ENCODE measurements around the gene OR2L3.
"Not testable (repeated sequence)": the region's sequence is repeated elsewhere in the genome, so short reads cannot be mapped to it uniquely, and the experiment has no call there.

Gene OR2L3, protein sequence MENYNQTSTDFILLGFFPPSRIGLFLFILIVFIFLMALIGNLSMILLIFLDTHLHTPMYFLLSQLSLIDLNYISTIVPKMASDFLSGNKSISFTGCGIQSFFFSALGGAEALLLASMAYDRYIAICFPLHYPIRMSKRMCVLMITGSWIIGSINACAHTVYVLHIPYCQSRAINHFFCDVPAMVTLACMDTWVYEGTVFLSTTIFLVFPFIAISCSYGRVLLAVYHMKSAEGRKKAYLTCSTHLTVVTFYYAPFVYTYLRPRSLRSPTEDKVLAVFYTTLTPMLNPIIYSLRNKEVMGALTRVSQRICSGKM

DNA sequence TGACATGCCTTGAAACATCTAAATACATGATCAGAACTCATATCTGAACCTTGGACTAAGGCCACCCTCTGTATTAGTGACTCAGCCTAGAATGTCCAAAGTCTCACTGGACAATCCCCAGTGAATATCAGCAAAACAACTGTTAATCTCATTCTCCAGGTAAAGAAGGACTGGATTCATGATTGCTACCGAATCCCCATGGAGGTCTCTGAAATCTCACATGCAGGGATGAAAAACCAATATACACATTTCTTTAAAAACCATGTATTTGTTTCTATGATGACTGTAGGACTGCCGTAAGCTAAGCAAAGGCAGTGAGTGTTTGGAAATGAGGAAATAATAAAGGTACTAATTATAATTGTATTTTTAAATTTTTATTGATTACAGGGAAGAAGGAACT is at the start of gene OR2L3:
Gene OR2L3 (plus strand): TSS at position 301 of the 400 bp plus-strand sequence. CDS start 13,846 bp downstream, outside the sequence.
- DNase-seq (no peak), ATAC-seq (no peak)

DNA sequence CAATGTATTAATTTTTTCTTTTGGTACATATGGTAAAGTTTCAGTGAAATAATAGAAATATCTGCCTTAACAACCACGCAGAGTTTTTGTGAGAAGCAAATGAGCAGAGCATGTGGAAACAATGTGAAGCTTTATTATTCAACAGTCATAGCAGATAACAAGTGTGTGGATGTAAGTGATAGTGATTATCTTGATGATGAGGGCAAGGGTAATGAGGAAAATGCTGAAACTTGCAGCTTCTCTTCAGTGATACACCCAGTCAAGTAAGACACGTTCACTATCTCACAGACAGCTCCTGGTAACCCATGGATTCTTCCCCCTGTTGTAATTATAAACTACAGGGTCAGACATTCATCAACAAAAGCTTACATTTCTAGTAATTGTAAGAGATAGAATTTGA is 47.8 kb upstream of the OR2L3 start:
- ATAC-seq, result no peak

DNA sequence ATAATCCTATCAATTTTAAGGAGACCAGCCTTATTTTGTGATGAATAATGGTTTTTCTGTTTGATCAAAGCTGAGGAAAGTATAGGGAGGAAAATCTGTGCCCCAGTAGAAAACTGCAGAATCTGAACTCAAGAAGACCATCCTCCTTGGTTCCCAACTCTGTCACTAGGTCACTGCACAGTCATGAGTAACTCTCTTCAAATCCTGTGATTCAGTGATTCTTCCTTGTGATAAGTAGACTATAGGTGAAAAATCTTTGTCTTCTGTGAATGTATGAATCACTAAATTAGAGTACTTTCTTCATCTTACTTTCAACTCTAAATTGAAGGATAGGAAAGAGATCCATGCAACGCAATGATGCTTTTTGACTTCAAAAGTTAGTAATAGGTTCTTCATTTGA is 46.5 kb upstream of the OR2L3 start:
- ATAC-seq, result no peak
- DNase-seq, result no peak

More for the DNA sequence above, 47.8 kb upstream of the OR2L3 start:
- DNase-seq, result no peak

DNA sequence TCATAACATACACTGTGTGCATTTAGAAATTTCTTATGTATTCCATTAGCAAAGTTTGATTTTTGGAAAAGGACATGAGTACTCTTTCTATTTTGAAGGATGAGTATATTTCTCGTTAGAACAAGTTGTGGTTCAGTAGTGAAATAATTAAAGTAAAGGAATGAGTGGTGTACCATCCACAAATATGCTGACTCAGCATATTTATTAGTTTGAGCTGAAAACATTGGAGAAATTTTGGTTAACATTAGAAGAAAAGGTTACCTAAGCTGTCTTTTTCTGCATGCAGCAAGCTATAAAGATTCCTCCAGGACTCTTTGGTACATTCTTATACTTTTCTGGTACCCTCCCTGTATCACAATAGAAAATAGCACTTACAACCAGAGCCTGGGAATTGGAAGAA is 38.9 kb upstream of the OR2L3 start:
- DNase-seq (no peak), ATAC-seq (no peak)

DNA sequence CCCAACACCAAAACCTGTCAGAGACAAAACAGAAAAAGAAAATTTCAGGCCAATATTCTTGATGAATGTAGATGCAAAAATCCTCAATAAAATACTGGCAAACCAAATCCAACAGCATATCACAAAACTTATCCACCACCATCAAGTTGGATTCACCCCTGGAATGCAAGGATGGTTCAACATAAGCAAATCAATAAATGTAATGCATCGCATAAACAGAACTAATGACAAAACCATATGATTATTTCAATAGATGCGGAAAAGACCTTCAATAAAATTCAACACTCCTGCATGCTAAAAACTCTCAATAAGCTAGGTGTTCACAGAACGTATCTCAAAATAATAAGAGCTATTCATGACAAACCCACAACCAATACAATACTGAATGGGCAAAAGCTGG is 37.0 kb upstream of the OR2L3 start:
- DNase-seq, result no peak
- ATAC-seq, result no peak

DNA sequence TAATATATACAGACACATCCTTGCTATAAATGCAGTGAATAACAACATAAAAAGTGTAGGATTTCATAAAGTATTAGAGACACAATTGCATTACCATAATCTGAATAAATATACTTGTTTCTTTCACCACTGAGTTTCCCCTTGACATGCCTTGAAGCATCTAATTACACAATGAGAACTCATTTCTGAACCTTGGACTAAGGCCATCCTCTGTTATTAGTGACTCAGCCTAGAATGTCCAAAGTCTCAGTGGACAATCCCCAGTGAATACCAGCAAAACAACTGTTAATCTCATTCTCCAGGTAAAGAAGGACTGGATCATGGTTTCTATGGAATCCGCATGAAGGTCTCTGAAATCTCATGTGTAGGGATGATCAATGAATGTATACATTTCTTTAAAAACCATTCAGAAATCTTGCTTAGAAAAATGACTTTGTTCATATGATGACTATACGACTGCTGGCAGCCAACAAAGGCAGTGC is 33.4 kb upstream of the OR2L3 start, which contains the start of gene OR2L5:
Gene OR2L5 (plus strand): TSS at position 432 of the 482 bp plus-strand sequence. CDS start 8,288 bp downstream, outside the sequence.
- DNase-seq (no peak), ATAC-seq (no peak)

DNA sequence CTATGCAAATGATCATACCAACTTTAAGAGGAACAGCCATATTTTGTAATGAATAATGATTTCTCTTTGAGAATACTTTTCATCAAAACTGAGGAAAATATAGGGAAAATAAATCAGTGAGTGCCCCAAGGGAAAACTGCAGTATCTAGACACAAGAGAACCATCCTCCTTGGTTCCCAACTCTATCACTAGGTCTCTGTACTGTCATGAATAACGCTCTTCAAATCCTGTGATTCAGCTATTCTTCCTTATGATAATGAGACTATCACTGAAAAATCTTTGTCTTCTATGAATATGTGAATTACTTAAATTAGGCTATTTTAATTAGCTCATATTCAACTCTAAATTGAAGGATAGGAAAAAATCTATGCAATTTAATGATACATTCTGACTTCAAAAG is 30.8 kb upstream of the OR2L3 start:
- no peak for DNase-seq
- ATAC-seq, result no peak

DNA sequence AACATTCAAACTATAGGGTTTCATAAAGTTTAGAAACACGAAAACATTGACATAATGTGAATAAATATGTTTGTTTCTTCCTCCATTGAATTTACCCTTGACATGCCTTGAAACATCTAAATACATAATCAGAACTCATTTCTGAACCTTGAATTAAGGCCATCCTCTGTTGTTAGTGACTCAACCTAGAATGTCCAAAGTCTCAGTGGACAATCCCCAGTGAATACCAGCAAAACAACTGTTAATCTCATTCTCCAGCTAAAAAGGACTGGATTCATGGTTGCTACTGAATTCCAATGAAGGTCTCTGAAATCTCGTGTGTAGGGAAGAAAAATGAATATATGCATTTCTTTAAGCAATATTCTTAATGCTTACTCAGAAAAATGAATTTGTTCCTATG is 16.9 kb upstream of the OR2L3 start, which contains the start of gene OR2L2:
Gene OR2L2 (plus strand): TSS at position 301 of the 400 bp plus-strand sequence. CDS start 8,198 bp downstream, outside the sequence.
- no peak for ATAC-seq

DNA sequence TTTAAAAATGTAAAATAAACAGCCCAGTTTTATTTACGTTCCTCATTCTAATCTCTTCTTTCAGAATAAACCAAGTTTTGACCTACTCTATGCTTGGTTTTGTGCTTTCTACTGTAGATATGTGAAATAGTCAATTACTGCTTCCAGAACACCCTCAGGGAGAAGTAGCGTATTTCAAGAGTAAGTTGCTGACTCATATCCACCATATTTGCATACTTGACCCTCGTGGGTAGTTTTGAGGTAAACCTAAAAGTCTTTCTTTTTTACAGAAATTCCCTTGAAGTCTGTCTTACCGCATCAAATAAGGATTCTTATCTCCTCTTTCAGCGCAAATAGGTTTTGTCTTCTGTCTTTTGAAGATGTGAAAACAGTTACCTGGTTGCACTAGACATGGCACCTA is 1.4 kb upstream of the OR2L3 start:
- no peak for ATAC-seq

More for the DNA sequence above, 16.9 kb upstream of the OR2L3 start, which contains the start of gene OR2L2:
- no peak for DNase-seq

DNA sequence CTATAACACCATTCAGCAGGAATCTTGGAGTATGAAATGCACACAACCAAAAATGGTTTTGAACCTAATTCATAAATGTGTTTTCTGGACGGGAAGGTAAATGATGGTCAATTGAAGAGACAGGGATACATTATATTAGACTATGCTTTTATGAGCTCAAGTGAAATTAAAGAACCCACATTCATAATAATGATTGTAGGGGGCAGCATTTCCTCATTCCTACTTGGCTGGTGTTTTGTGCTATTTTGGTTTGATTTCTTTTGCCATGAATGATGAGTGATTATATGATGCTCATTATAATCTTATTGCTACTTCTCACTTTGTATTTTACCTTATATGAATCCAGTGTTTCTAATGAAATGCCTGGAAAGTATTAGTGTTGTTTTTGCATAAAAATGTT is 372 bp downstream of the OR2L3 start:
- ATAC-seq (no peak), DNase-seq (no peak)

More for the DNA sequence above, 1.4 kb upstream of the OR2L3 start:
- DNase-seq, result no peak

DNA sequence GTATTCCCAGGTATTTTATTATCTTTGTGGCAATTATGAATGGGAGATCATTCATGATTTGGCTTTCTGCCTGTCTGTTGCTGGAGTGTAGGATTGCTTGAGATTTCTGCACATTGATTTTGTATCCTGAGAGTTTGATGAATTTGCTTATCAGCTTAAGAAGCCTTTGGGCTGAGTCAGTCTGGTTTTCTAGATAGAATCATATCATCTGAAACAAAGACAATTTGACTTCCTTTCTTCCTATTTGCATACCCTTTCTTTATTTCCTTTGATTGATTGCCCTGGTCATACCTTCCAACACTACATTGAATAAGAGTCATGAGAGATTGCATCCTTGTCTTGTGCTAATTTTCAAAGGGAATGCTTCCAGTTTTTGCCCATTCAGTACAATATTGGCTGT is 8.0 kb downstream of the OR2L3 start:
- DNase-seq, result no peak
- ATAC-seq, result no peak

DNA sequence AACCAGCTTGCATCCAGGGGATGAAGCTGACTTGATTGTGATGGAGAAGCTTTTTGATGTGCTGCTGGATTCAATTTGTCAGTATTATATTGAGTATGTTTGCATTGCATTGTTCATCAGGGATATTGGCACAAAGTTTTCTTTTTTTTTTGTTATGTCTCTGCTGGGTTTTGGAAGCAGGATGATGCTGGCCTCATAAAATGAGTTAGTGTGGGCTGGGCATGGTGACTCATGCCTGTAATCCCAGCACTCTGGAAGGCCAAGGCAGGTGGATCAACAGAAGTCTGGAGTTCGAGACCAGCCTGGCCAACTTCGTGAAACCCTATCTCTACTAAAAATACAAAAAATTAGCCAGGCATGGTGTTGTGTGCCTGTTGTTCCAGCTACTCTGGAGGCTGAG is 8.6 kb downstream of the OR2L3 start:
- ATAC-seq (no peak), DNase-seq (no peak)

DNA sequence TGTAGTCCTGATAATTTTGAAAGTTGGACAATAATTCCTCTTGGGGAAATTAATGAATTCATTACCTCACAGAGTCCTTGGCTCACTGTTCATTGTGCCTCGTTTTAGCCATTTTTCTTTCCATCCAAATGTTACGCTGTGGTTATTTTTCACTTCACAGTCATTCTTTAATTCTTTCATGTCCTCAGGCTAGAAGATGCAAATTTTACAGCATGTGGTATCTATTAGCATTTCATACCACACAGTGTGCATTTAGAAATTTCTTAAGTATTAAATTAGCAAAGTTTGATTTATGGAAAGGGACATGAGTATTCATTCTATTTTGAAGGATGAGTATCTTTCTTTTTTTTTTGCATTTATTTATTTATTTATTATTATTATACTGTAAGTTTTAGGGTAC is 18.4 kb downstream of the OR2L3 start:
- ATAC-seq (no peak), DNase-seq (no peak)

DNA sequence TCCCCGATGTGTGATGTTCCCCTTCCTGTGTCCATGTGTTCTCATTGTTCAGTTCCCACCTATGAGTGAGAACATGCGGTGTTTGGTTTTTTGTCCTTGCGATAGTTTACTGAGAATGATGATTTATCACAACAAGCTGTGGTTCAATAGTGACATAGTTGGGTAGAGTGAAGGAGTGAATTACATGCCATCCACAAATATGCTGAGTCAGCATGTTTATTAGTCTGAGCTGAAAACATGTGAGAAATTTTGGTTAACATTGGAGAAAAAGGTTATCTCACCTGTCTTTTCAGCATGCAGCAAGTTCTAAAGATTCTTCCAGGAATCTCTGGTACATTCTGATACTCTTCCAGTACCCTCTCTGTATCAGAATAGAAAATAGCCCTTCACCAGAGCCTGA is 19.0 kb downstream of the OR2L3 start:
- ATAC-seq (no peak), DNase-seq (no peak)

DNA sequence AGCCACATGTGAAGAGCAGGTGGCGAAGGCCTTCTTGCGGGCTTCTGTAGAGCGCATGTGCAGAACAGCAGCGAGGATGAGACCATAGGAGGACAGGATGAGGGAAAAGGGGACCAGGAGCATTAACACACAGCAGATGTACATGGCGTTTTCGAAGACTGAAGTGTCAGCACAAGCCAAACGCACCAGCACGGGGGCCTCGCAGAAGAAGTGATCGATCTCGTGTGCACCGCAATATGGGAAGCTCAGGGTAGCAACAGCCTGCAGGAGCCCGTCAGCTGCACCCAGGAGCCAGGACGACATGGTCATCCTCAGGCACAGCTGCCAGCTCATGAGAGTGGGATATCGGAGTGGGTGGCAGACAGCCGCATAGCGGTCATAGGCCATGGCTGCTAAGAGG is 37.2 kb downstream of the OR2L3 start:
- not testable (repeated sequence) for DNase-seq, ATAC-seq

DNA sequence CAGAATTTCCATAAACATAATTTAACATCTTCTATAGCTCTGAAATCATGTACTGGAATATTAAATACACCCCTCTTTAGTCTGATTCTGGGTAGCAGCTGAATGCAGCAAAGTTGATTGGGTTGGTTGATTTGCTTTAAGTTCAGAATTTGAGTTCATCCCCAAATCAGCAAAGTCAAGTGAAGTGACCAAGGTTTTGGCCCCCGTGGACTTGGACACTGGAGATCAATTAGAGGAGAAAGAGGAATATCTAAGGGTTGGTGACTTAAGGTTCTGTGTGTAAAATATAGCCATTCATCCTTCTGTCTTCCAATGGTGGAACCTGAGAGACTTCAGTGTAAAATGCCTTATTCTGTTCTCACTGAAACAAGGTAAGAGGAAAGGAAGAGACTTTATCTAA is 48.2 kb downstream of the OR2L3 start, which contains the start of gene OR2L13:
Gene OR2L13 (plus strand): TSS at position 301 of the 400 bp plus-strand sequence. CDS start 4,192 bp downstream, outside the sequence.
- DNase-seq (no peak), ATAC-seq (no peak)

DNA sequence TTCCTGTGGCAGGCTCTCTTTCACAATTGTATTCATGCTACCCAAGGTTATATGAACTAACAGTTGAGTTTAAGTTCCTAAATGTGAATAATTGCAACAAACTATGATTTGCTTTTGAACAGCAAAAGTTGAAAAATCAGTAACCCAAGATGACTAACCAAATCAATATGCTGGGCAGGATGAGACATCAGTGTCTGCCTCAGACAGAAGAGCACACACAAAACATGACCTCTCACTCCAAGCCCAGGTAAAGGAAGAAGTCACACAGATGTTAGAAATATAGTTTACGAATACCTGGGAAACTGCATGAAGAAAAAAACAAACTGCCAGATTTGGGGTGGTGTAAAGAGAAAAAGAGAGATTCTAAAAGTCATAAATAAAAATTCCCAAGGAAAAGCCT is 51.9 kb downstream of the OR2L3 start:
- ATAC-seq, result no peak
- DNase-seq, result no peak

DNA sequence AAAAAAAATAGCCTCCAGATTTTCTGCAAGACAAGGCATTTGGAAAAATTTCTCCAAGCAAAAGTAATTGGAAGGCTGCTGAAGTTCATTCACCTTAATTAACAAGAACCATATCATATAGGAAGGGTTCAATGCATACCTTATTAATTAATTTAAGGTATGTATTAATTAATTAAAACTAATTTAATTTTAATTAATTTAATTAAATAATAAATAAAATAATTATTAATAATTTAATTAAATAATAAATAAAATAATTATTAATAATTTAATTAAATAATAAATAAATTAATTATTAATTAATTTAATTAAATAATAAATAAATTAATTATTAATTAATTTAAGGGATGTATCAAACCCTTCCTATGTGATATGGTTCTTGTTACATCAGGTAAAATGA is 56.2 kb downstream of the OR2L3 start:
- no peak for ATAC-seq
- DNase-seq, result no peak

DNA sequence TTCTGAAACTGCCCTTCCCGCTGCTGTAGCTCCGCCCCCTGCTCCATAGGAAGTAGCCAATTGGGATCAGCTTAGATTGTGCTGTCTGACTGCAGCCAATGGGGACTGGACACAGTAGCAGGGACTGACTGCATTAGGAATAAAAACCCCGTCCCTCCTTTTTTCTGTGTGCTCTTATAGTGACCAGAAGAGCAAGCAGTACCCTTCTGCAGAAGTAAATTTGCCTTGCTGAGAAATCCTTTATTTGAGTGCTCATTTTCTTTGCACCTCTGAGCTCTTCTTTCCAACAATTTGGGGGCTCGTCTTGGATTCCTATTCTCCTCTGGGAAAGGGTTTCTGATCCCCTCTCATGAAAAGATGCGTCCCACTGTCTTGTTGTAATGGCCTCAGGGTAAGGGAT is 64.5 kb downstream of the OR2L3 start:
- DNase-seq (no peak), ATAC-seq (no peak)
